Middle frontal gyrus (tissue), 1 donor: ENCODE data around the gene IQCM.

ENCODE experiments used
- DNase-seq: peaks from one replicate; pipeline ENCODE4 v3.0.0-alpha.2; 2015; ENCODE audit warnings: low spot score; ENCODE audit errors: extremely low spot score

IQCM gene

DNA sequence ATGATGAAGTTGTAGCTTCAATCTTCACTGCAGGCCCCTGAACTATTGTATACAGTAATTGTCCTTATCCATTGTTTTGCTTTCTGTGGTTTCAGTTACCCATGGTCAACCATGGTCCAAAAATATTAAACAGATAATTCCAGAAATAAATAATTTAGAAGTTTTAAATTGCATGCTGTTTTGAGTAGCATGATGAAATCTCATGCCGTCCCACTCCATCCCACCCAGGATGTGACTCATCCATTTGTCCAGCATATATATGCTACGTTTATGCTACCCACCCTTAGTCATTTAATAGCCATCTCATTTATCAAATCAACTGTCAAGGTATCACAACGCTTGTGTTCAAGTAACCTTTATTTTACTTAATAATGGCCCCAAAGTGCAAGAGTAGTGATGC is 34.5 kb downstream of the IQCM start:
- DNase-seq = no peak

DNA sequence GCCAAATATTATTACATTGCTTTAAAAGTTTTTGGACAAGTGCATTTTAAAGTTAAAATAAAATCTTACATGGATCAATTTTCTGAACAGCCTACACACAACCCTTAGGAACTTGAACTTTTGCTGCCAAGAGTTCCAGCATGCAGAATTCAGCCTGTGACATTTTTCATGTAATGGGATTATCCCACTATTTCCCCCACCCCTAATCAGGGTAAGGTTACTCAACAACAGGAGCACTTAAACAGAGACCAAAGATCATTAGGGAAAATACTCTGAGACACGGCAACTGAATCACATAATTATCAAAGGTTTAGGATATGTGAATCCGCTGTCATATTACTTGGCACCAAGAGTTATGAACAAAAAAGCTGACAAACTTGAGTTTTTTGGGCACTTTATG is 47.2 kb downstream of the IQCM start:
- no peak for DNase-seq

DNA sequence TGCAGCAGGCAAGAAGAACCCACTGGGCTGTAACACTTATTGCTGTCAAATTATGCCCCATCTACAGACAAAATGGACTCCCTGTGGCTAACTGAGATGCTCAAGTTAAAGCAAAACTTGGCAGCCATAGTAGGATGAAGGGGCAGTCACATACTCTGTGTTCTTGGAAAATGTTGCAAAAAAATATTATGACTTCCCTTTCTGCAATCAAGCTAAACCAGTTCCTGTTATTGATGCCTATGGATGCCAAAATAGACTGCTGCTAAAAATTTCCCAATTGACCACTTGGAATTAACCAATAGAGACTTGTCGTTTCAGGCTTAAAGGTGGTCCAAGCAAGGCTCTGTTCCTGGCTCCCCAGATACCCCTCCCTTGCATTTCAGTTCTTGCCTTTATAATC is 49.5 kb downstream of the IQCM start:
- DNase-seq = no peak

DNA sequence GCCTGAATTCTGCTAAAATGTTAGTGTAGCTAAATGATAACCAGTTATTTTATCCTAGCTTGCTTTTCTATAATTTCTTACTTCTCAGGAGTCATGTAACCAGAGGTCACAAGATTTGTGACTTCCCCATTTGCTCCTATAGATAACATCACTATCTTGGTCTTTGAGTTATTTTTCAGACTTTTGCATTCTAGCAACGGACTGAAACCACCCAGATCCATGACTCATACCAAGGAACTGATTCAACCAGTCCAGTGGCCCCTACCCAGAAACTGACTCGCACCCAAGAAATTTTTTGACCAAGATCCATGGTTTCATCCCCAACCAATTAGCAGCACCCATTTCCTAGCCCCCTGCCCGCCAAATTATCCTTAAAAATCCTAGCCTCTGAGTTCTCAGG is 50.0 kb downstream of the IQCM start:
- DNase-seq = no peak

DNA sequence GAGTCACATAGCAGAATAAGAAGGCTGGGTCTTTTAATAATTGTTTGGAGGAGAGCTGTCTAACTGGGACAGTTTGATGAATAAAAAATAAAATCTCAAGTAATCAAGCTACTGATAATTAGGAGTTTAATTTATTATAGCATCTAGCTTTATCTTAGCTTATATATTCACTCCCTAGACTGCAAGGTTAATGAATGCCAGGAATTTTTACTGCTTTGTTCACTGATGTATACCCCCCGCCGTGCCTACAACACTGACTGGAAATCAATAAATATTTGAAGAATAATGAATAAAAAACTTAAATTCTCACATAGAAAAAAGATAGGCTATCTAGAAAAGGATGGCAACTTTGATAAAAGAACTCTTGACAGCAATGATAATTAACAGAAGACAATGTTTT is 59.7 kb downstream of the IQCM start:
- no peak for DNase-seq

DNA sequence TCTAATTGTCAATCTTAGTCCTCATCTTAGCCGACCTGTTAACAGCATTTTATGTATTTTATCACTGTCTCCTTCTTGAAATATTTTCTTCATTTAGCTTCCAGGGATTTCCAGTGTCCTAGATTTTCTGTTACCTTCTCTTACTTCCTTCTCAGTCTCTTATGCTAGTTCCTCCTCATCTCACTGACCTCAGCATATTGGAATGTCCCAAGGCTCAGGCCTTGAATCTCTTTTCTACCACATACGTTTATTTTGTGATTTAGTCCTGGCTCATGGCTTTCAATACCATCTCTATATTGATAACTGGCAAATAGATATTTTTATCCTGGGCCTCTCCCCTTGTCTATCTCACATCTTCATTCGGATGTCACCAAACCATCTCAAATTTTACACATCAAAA is 61.1 kb downstream of the IQCM start:
- no peak for DNase-seq

DNA sequence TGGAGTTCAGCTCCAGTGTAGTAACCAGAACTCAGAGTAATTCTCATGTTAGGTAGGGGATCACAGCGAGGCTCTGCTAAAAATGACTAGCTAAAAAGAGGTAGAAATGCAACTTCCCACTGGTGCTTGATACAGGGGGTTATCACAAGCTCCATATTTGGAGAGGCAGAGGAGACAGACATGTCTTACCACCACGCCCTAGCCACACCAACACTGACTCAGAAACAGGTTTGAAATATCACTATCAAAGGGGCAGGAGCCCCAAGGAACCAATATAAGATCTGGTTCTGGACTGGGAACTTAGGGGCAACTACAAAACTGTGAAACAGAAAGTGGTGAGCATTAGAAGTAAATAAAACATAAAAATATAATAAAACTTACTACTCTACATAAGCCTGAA is 62.9 kb downstream of the IQCM start:
- DNase-seq = no peak

DNA sequence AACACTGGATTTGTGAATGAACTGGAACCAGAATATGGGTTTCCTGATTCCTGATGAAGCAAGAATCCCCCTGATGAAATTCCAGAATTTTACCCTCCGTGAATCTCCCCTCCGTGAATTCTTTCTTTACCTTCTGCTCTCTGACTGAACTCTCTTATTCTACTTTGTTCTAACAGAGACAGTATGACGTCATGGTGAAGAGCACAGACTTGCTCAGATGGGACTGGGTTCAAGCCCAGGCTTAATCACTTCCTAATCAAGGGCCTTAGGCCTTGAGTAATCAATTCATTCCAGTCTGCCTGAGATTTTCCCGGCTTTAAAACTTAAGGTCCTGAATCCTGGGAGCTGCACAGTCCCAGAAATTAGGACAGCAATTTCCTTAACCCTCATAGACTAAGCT is 64.5 kb downstream of the IQCM start:
- DNase-seq = no peak

DNA sequence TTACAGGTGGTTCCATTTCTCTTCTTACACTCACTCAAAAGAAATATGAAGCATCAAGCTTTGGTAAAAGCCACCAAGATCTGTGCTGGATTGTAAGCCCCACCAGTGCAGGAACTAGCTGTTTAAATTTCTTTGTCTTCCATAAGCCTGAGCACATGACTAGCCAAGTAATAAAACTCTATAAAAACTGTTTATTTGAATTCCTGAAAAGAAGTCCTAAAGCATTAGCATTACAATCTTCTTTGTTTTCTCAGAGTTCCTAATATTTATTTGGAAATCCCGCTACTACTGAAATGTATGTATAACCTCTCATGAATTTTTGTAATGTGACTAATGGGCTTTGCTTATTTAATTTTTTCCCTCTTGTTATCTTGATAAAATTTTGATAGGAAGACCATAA is 65.9 kb downstream of the IQCM start:
- no peak for DNase-seq

DNA sequence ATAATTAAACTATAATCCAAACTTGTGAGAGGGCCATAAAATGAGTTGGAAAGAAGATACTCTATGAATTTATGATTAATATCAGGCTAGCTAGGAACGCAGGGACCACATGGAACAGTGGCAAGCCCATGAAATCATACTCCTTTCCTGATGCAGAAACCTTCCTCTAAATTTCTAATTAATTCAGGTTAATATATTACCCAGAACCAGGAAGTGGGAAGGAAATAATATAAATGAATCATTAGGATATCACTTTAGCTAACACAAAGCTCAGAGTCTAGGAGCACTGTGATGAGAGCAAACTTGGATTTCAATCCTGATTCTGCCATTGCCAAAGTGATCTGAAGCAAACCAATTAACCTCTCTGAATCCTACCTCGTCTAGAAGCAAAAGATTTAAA is 68.0 kb downstream of the IQCM start:
- DNase-seq = no peak

DNA sequence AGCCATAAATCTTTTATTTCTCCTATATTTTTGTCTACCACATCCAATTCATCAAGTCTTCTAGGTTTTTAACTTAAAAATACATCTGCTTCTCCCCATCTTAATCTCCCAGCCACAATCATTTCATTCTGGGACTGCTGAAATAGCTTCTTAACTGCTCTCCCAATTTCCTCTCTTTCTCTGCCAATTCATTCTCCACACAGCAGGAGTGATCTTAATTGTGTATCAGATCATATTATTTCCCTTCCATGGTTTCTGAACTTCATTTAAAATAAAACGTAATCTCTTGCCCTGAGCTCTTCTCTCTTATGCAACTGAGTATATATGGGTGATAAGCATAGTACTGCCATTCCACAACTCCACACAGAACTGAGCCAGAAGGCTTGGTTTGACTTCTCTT is 69.4 kb downstream of the IQCM start:
- no peak for DNase-seq

DNA sequence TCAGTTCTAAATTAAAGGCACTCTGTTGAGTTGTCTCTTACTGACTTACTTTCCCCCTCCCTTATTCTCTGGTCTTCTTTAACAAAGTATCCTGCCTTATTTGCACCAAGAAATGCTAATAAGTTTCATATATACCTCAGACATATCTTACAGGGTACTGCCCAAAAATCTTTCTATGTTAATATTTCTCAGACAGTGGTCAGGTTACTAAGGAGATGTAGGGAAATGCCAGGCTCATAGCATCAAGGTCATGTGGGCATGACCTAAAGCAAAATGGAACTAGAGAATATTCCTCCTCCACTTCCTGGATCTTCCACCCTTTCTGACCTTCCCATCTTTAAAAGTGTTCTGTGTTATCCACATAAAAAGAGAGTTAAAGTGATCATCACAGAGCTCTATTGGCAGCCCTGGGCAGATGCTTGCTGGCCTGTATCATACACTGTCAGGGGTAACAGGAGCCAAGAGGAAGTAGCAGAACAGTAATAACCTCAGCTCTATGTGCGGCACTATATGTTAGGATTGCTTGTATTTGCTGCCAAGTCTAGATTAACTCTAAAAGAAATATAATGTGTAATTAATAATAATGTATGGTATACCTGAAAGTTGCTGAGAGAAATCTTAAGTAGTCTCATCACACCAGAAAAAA is 74.3 kb downstream of the IQCM start:
- no peak for DNase-seq

DNA sequence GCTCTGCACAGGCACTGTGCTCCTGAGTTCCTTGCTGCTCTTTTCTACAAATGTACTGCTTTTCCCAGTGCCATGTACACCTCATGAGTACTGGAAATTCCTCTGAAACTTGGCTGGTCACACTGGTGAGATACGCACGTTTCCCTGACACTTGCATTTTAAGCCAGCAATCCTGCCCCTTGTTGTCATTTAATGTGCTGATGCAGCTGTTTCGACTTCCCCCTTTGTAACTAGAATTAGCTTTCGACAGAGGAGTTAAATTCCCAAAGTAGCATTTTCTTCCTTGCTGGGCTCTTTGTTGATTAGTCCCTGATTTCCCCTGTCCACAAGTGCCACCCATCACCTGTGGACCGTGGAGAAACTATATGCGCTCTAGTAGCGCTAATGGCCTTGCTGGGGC is 77.5 kb downstream of the IQCM start:
- DNase-seq = no peak

DNA sequence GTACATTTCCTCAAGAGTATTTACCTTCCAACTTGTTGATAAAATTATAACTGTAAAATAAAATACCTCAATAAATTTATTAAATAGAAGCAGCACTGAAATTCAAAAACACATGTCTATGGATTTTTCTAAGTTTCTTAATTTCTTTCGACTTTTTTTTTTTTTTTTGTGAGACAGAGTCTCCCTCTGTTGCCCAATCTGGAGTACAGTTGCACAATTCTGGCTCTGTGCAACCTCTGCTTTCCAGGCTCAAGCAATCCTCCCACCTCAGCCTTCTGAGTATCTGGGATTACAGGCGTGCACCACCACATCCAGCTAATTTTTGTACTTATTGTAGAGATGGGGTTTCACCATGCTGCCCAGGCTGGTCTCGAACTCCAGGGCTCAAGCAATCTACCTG is 79.8 kb downstream of the IQCM start:
- no peak for DNase-seq

DNA sequence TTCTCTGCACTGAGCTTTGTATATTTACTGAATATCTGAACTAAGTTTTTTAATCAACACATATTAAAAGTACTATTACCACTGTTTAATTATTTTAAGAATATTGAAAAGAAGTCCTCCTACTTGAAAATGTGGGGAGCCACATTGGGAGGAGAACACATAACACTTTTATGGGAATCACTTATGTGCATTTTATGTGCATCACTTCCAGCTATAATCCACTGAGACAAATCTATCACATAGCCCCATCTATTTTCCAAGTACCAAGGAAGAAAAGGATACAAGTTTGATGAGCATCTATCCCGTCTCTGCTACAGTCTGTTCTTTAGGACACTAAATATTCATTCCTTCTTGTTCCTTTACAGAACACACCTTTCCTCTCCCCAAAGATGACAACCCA is 87.2 kb downstream of the IQCM start:
- no peak for DNase-seq

DNA sequence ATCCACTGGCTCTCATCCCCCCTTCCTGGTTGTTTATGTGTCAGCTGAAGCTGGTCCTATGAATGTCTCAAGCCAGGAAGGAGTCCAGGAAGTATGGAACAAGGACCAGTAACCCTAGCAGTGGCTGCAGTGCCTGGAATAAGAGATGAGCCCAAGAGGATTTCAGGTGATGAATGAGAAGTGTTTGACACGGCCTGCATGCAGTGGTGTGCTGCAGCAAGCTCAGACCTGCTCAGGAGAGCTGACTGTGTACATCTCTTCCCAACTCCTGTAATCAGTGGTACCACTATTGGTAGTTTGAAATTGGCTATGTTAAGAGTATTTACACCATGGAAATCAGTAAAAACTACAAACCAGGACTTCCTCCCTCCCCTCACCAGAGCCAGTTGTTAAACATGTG is 88.0 kb downstream of the IQCM start:
- DNase-seq = no peak

DNA sequence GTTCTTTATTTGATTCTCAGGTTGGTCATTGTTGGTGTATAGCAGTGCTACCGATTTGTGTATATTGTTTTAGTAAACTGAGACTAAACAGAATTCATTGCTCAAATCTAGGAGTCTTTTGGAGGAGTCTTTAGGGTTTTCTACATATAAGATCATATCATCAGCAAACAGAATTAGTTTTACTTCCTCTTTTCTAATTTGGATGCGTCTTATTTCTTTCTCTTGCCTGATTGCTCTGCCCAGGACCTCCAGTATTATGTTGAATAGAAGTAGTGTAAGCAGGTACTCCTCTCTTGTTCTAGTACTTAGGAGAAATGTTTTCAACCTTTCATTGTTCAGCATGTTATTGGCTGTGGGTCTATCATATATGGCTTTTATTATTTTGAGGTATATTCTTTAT is 92.6 kb downstream of the IQCM start:
- DNase-seq = no peak

DNA sequence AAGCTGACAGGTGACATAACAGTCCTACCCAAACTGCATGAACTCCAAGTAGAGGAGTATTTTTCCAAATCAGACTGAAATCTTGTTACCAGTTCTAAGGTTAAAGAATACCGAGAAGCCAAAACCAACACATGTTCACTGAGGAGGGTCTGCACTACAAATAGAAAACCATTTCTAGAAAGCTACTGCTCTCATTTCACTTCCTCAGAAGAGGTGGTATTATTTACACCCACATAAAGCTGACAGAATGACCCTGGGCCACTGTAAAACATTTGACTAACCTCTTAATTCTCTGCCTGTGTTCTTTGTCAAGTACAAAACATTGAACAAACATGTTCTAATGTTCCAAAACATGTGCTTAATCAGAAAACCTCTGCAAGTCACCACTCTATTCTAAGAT is 95.8 kb downstream of the IQCM start:
- DNase-seq = no peak

DNA sequence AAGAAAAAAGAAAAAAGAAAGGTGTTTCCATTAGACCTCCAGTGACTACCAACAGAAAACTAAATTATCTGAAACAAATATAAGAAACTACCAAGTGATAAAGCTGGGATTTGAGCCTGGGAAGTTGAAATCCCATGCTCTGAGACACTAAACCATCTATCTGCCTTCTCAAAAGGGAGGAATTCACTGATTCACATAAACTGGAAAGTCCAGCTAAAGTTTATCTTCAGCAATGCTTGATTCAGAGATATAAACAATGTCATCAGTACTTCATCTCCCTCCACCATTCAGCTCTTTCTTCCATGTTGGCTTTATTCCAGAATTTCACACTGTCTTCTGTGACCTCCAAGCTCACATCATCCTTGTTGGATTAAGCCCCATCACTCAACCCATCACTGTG is 96.3 kb downstream of the IQCM start:
- DNase-seq = no peak

DNA sequence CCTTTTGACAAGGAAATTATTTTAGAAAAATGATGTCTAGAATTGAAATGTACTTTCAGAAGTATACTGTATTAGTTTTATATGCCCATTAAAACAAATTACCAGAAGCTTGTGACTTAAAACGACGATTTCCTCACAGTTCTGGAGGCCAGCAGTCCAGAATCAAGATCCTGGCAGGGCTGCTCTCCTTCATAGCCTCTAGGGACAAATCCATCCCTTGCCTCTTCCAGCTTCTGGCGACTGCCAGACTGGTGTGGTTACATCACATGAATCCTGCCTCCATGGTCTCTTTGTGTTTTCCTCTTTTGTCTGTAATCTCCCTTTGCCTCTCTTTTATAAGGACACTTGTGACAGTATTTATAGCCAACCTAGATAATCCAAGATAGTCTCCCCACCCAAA is 97.1 kb downstream of the IQCM start:
- no peak for DNase-seq

DNA sequence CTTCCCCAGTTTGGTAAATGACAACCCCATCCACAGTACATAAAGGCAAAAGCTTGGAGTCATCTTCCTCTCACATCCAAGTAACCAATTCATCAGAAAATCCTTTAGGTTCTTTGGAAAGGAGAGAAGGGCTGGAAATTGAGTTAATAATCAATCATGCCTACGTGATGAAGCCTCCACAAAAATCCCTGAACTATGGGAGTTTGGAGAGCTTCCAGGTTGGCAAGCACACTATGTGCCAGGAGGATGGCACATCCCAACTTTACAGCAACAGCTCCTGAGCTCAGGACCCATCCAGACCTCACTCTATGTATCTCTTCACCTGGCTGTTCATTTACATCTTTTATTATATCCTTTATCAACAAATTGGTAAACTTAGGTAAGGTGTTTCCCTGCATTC is 98.9 kb downstream of the IQCM start:
- no peak for DNase-seq

DNA sequence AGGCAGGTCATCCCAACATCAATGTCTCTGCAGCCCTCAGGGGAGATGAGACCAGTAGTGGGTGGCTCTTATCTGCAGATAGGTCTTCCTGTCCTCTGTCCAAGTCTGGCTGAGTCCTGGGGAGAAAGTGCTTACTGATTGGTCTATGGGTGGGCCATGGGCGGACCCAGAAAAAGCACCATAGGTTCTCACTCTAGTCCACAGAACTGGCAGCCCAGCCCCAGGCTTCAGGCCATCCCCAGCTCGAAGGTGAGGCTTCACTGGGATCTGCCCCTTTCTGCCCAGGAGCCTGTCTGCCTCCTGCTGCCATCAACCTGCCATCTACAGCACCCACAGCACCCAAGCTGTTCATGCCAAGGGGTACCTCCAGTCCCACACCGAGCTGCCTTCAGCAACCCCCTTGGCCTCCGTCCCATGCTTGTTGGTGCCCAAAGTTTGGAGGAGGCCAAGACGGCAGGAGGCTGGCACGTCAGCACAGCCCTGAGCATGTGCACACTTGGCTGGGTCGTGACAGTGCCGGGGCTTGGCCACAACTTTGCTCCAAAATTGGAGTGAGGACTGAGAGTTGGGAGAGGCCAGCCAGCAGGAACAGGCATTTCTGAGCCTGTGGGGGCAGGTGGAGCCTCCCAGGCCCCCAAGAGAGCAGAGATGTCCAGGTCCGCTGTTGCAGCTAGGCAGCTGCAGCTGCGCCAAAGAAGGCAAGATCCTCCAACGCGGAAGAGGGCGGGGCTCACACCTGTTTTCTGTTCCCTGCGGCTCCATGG is 99.6 kb downstream of the IQCM start:
- DNase-seq = no peak

DNA sequence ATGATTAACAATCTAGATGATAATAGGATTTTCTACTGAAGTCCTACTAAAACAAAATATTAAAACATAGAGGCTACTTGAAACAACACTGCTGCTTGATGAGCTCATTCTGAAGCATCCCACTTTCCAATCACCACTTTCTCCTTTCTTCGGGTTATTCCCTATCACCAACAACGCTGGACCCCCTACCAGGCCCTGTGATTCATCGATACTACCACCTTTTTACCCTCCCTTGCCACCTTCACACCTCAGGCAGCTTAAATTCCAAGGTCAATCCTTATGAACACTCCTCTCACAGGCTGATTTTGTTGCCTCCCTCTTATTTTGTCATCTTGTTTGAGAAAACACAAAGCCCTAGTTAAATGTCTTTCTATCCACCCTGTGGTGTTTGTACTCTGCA is 102.6 kb downstream of the IQCM start:
- no peak for DNase-seq
